Chondrocyte (in vitro differentiated cells): ENCODE data around the gene WNK1. TPM values are rescaled to one million over a fixed set of nuclear protein-coding genes. Genes with fewer than 3 reads are reported as not detected.
A peak's percentile ranks its signal among the peaks of the same experiment; 100 is the strongest.

Experiments
- DNase-seq: peaks from one replicate; pipeline ENCODE4 v3.0.0; 2021; ENCODE audit warnings: mixed read lengths, low spot score
- H3K27ac Mint-ChIP-seq: one replicate; pipeline ENCODE4 v1.8.0; 2021; ENCODE audit warnings: mild to moderate bottlenecking, moderate library complexity, mixed read lengths; ENCODE audit not compliant: unreplicated experiment
- H3K27me3 Mint-ChIP-seq: 2 replicates; pipeline ENCODE4 v1.8.0; 2021; ENCODE audit warnings: low read depth, mixed read lengths
- H3K36me3 Mint-ChIP-seq: 2 replicates; pipeline ENCODE4 v1.8.0; 2021; ENCODE audit warnings: low read depth, mixed read lengths
- H3K4me1 Mint-ChIP-seq: 2 replicates; pipeline ENCODE4 v1.8.0; 2021; ENCODE audit warnings: low read depth, mild to moderate bottlenecking, mixed read lengths
- H3K4me3 Mint-ChIP-seq: one replicate; pipeline ENCODE4 v1.8.0; 2021; ENCODE audit warnings: mild to moderate bottlenecking, moderate library complexity, mixed read lengths; ENCODE audit not compliant: unreplicated experiment
- H3K9me3 Mint-ChIP-seq: 2 replicates; pipeline ENCODE4 v1.8.0; 2021; ENCODE audit warnings: low read depth, mixed read lengths
- CTCF ChIP-seq: fragments of 200-600 bp; sonication (generic); IDR thresholded peaks from 2 replicates; pipeline ENCODE4 v1.5.0; 2021; ENCODE audit warnings: antibody characterized with exemption, mild to moderate bottlenecking, moderate library complexity
- total RNA-seq: library from RNA; stranded (reverse); gene quantifications from 3 replicates; pipeline ENCODE4 v1.2.1, GENCODE V29; 2021

The WNK1 gene
- total RNA-seq, 1 donor from 2014 or later: 163 TPM

- TF ChIP-seq CTCF: no peak
- no peak overlapping the region for H3K4me3 Mint-ChIP-seq
- no peak overlapping the region for H3K27ac Mint-ChIP-seq
- peaks cover 9% of the 10 kb centered on the region for H3K36me3 Mint-ChIP-seq
- peaks cover 17% of the 10 kb centered on the region for H3K4me1 Mint-ChIP-seq
- H3K27me3 Mint-ChIP-seq: no peaks in the 10 kb centered on the region
- DNase-seq: no peak
- no peaks in the 10 kb centered on the region for H3K9me3 Mint-ChIP-seq
Observed at GRCh38 chr12:943051-943450, 190.7 kb downstream of the WNK1 start.

DNA sequence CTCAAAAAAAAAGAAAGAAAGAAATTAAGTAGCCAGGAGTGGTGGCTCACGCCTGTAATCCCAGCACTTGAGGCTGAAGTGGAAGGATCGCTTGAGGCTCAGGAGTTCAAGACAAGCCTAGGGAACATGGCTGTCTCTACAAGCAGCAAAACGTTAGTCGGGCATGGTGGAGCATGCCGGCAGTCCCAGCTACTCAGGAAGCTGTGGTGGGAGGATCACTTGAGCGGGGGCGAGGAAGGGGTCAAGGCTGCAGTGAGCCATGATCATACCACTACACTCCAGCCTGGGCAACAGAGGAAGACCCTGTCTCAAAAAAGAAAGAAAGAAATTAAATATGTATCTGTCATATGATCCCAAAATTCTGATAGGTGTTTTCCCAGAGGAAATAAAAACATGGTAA lies 191.8 kb downstream of the WNK1 start:
- DNase-seq: no peak
- TF ChIP-seq CTCF: no peak
- peaks cover 9% of the 10 kb centered on the region for H3K36me3 Mint-ChIP-seq
- peaks cover 25% of the 10 kb centered on the region for H3K4me1 Mint-ChIP-seq
- H3K4me3 Mint-ChIP-seq: no peak overlapping the region
- no peaks in the 10 kb centered on the region for H3K9me3 Mint-ChIP-seq
- H3K27ac Mint-ChIP-seq: no peak overlapping the region
- H3K27me3 Mint-ChIP-seq: no peaks in the 10 kb centered on the region

DNA sequence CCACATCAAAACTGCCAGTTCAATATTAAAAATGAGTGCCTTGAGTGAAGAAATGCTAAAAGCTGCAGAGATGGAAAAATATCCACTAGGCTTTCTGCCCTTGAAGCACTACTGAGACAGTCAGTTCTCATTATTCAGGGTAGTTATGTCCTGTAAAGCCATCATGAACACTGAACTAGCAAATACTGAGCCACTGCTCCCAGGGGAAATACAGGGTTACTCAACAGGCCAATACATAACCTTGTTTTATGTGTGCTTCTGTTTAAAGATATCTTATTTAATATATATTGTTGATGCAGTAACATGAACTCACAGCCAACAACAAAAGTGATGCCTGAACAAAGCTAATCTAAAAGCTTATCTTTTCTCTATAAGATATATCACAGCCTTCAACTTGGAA lies 193.8 kb downstream of the WNK1 start:
- Mint-ChIP-seq H3K9me3 (no peaks in the 10 kb centered on the region), H3K4me3 (no peak overlapping the region), H3K27me3 (no peaks in the 10 kb centered on the region), H3K27ac (peak overlapping the region; percentile 88), H3K36me3 (peaks cover 2% of the 10 kb centered on the region), H3K4me1 (peaks cover 26% of the 10 kb centered on the region)
- DNase-seq: no peak
- TF ChIP-seq CTCF: no peak

- peaks cover 2% of the 10 kb centered on the region for H3K36me3 Mint-ChIP-seq
- peak overlapping the region; percentile 88 for H3K27ac Mint-ChIP-seq
- no peak for TF ChIP-seq CTCF
- H3K9me3 Mint-ChIP-seq: no peaks in the 10 kb centered on the region
- no peak overlapping the region for H3K4me3 Mint-ChIP-seq
- peaks cover 26% of the 10 kb centered on the region for H3K4me1 Mint-ChIP-seq
- no peaks in the 10 kb centered on the region for H3K27me3 Mint-ChIP-seq
- DNase-seq: no peak
Observed at GRCh38 chr12:946631-947030, 194.3 kb downstream of the WNK1 start.

DNA sequence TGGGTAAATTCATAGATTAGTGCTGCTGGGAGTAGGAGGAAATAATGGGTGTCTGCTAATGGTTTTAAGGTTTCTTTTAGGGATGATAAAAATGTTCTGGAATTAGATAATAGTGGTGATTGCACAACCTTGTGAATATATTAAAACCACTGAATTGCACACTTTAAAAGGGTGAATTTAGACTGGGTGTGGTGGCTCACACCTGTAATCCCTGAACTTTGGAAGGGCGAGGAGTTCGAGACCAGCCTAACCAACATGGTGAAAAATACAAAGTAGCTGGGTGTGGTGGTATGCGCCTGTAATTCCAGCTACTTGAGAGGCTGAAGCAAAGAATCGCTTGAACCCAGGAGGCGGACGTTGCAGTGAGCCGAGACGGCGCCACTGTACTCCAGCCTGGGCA lies 195.9 kb downstream of the WNK1 start:
- Mint-ChIP-seq H3K27me3 (no peaks in the 10 kb centered on the region), H3K9me3 (no peaks in the 10 kb centered on the region), H3K4me1 (peaks cover 26% of the 10 kb centered on the region), H3K4me3 (peak overlapping the region; percentile 46), H3K36me3 (peaks cover 2% of the 10 kb centered on the region), H3K27ac (peak overlapping the region; percentile 32)
- no peak for DNase-seq
- TF ChIP-seq CTCF: no peak
